ENCODE data around the gene NEUROD1.

NEUROD1 gene

DNA sequence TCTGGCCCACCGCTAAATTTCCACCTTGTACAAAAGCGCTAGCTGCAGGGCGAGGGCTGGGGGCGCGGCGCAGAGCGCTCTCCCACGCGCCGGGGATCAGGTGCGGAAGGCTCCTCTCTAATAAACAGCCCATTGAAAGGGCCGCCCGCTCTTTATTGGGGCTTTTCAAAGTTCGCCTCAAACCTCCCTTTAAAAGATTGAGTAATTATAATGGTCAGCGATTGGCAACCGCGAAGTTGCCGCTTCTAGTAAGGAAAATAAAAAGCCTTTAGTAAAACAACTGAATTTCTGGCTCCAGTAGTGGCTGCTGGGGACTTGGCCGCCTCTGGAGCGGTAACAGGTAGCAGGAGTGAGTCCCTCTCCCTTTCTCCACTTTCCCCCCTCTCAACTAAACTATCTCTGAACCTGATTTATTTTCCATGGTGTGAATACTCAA lies 755 bp downstream of the NEUROD1 start:
- DNase-seq, result no peak

DNA sequence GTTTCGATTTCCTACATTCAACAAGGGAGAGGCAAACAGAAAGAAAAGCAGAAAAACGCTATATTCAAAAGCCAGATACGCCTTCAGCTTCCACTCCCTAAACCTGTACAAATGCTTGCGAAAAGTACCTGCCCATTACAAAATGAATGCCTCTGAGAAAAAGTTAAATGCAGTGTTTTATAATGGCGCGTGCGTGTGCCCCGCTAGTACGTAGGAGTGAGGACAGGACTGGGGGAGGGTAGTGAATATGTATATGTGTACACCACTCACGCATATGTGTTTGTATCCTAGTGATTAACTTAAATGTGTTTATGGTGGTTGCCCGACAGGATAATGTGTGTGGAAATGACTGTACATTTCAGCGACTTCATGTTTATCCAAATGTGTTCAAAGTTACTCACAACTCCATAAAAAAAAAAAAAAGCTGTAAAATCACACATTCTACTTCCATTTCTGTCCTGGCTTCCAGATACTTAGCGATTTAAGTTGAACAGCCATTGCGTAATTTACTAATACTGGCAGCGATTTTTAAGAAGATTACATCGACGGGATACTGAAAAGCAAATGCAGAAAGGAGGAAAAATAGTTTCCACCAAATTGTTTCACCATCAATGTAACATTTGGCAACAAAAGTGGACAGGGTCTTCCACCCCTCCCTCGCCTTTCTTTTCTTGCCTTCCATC lies 1.3 kb downstream of the NEUROD1 start:
- DNase-seq, result no peak

DNA sequence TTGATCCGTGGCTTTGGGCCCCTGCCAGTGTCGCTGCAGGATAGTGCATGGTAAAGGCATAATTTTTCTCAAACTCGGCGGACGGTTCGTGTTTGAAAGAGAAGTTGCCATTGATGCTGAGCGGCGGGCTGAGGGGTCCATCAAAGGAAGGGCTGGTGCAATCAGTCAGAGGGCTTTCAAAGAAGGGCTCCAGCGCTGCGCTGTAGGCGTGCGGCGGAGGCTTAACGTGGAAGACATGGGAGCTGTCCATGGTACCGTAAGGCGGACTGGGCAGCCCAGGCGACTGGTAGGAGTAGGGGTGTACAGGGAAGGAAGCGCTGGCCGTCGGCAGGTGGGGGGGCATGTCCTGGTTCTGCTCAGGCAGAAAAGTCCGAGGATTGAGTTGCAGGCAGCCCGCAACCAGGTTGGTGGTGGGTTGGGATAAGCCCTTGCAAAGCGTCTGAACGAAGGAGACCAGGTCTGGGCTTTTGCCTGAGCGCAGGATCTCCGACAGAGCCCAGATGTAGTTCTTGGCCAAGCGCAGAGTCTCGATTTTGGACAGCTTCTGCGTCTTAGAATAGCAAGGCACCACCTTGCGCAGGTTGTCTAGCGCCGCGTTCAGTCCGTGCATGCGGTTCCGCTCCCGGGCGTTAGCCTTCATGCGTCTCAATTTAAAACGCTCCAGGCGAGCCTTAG lies 2.3 kb downstream of the NEUROD1 start:
- DNase-seq, result no peak

DNA sequence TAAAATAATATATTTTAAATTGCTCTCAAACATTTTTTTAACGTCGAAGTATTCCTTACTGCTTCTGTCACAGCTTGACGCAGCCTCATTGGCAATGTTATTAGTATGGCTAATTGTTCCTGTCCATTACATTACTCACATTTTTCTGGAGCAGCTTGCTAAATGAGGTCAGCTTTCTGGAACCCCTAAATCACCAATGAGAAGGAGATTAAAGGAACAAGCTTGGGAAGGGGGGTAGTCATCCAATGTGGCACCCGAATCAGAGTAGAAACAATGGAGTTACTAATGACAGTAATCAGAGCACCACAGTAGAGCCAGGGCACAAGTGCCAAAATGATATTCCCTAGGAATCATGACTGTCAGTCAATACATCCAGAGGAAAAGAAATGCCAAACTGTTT lies 5.1 kb downstream of the NEUROD1 start:
- no peak for DNase-seq

DNA sequence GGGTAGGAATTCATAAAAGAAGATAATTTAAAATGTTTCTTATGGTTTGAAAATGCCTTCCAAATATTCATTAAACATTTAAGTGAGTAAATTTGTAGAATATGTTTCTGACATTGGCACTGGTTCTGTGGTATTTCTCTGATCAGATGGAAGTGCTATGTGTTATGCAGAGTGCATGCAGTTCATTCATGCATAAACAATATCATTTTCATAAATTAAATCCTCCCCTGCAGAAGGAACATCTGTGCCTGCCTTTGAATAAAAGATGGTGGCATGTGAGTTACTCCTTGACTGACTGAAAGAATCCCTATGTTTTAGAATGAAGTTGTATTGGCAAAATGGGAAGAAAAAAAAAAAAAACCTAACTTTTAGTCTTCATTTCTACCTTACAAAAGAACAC lies 5.9 kb downstream of the NEUROD1 start:
- no peak for DNase-seq

DNA sequence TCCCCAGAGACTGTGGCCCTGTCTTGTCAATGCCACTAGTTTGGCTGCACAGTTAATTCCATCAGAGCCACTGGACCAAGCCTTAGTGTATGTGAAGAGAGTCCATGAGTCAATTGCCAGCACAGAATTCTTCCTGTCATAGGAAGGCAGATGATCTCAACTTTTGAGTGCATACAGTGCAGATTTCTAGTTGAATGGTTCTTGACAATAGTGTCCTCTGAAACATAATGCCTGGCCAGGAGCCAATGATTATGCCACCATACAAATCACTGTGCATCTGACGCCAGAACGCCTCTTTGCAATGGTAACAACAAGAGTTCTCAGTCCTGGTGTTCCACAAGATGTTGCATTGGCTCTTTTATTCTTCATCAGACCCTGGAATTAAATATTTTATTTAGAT lies 7.1 kb downstream of the NEUROD1 start:
- DNase-seq, result peak; percentile 27

DNA sequence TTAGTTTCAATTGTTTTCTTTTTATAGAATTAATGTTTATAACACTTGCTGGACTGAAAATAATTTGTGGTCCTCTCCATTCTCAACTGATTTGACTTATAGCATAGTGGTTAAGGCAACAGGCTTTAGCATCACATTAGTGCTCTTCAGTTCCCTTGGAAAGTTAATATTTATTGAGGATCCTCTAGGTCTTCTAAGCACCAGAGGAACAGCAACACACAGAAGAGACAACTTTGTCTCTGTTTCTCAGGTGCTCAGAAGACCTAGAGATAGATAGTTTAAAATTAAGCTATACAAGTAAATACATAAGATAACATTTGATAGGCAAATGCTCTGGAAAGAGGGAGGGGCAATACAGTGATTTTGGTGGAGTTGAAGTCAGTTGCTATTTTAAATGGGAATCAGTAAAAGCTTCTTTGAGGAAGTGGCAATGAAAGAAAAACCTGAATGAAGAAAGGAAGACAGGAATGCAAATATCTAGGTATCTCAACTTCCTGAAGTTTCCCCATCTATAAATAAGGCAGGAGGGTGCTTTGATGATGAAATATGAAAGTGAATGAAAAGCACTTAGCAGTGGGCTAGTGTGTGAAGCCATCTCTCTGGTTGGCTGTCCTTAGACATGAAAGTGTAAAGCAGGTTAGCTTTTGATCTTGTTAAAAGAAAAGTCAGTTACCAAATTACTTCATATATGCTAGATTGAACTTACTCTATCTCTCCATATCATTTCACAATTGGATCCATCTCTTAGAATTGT lies 7.9 kb downstream of the NEUROD1 start:
- DNase-seq, result no peak

DNA sequence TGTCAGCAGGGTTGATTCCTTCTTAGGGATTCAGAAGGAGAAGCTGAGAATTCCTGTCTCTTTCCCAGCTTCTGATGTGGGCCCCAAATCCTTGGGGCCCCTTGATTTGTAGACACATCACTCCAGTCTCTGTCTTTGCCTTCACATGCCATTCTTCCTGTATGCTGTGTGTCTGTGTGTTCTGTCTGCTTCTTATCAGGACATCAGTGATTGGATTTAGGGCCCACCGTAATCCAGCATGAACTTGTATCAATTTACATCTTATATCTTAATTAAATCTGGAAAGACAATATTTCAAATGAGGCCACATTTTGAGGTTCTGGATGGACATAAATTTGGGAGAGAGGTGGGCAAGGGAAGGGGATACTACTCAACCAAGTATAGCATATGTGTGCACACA lies 9.7 kb downstream of the NEUROD1 start:
- no peak for DNase-seq

DNA sequence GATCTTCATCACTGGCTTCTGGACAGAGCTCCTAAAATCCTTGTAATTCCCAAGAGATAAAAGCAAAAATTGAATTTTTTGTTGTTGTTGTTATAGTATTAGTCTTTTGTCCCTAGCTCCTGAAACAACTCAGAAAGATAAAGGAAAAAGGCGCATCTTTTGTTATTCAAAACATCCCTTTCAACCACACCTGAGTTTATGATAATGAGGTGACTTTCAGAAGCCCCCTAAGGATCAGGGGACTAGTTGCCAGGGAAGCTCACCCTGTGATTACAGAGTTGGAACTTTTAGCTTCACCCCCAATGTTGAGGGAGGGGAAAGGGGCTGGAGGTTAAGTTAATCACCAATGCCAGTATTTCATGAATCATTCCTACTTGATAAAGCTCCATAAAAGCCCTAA lies 13.1 kb downstream of the NEUROD1 start:
- DNase-seq, result no peak

DNA sequence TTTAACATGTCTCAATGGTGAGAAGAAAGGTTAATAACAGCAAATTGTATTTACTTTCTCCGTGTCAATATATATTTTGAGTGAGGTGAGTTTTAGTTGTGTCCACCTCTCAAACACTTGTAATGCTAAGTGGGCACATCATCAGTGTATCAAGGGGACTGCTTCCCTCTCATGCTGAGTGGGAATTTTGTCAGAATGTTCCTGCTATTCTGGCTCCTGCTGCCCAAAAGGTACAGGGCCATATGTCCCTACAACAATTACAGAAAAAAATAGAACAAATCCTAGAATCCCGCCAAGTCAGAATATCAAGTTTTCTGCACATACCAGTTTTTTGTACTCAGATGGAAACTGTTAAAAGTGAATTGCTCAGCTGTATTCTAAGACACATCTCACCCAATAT lies 18.0 kb downstream of the NEUROD1 start:
- no peak for DNase-seq

DNA sequence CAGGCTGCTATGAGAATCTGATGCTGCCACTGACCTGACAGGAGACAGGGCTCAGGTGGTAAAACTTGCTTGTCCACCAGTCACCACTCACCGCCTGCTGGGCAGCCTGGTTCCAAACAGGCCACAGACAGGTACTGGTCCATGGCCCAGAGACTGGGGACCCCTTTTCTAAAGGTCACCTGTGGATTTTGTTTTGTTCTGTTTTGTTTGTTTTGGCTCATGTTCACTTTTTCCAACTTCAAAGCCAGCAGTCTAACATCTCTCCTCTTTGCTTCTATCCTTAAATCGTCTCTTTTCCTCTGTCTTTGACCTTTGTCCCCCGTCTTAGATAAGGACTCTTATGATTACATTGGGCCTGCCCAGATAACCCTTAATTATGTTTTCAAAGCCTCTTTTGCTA lies 20.1 kb downstream of the NEUROD1 start:
- peak; percentile 26 for DNase-seq

DNA sequence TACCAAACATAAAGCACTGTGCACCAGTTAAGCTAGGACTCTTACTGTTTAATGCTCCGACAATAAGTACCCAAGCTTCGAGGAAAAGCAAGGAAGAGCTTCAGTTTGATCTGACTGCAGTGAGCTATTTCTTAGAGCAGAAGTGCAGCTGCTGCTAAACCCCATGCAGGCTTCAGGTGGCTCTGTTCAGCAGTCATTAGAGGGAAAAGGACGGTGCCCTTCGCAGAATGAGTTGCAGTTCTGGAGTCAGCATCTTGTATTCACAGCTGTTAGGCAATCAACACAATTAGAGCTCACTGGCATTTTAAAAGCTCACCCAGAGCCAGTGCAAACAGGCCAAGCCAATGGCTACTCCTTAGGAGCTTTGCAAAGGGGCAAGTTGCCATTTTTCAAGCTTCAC lies 21.9 kb downstream of the NEUROD1 start:
- DNase-seq, result peak; percentile 73

DNA sequence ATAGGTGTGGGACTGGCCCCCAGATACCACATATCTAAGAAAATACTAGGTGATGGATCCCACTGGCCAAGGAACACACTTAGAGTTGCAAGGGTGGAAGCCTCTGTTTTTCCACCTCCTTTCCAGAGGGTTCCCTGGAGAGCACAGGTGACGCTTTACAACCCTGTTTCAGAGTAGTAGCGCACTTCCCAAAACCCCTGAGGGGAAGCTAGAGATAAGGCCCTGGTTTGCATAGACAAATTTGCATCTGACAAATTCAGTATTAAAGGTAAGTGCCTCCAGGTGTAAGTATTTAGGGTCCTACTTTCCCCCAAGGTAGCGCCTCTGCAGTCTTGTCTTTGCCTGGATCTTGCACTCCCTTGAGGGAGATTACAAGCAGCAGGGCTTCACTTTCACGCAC lies 22.9 kb downstream of the NEUROD1 start:
- DNase-seq, result no peak

DNA sequence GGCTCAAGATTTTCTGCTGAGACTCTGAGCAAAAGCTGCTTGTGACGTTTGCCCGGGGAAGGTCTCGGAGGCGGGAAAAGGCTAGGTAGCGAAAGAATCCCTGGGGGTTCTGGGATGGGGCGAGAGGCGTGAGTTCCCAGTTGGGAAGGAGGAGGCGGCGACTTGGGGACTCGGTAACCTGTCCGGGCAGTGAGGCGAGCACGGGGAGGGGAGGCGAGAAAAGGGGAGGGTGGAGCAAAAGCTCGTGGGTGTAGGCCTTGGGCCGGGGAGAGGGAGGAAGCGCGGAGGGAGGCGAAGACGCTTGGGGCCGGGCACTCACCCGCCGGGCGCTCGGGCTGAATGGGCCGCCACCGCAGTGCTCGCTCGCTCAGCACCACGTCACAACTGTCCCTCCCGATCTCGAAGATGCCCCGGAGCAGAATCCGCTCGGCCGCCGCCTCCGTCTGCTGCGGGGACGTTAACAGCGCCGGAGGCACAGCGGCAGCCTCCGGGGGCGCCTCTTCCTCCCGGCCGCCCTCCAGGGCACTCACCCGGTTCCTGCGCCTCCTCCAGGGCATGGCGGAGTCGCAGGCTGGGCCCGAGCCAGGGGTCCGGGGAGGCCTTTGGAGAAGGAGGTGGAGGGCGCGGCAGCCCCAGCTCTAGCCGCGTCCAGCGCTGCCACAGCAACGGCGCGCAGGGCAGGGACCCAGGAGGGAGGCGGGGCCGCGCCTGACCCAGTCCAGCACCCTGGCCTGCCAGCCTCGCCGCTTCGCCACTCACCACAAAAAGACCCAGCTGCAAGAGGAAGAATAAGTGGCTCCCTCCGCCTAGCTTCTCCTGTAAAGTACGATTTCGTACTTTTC lies 23.6 kb downstream of the NEUROD1 start, which contains the start of gene CERKL:
TSS of gene CERKL (minus strand) at position 656 of the 842 bp plus-strand sequence. CDS start at position 557, 99 bp downstream.
- DNase-seq, result no peak

DNA sequence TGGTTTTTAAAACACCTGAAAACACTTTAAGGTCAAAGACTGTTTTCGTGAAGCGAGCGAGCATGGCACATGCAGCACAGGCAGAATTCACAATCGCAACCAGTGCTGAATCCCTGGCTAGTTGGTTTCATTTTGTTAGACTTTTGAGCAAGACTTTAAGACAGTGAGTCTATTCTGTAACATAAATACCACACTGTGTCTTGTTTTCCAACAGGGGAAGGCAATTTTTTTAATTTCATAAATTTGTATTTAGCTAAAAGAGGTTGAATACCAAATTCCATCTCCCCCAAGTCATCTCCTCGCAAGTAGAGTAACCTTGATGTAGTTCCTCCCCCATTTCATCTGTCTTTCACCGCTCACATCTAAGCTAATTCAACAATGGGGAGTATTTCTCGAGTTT lies 24.8 kb downstream of the NEUROD1 start:
- DNase-seq, result no peak

DNA sequence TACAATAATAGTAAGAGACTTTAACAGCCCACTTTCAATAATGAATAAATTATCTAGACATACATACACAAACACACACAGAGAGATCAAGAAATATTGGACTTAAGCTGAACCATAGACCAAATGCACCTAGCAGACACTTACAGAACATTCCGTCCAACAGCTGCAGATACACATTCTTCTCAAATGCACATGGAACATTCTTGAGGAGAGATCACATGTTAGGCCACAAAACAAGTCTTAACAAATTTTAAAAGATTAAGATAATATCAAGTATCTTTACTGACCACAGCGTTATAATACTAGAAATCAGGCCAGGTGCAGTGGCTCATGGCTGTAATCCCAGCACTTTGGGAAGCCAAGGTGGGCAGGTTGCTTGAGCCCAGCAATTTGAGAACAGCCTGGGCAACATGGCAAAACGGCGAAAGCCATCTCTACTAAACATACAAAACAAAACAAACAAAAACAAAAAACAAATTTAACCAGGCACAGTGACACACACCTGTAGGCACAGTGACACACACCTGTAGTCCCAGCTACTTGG lies 30.8 kb downstream of the NEUROD1 start:
- DNase-seq, result no peak

DNA sequence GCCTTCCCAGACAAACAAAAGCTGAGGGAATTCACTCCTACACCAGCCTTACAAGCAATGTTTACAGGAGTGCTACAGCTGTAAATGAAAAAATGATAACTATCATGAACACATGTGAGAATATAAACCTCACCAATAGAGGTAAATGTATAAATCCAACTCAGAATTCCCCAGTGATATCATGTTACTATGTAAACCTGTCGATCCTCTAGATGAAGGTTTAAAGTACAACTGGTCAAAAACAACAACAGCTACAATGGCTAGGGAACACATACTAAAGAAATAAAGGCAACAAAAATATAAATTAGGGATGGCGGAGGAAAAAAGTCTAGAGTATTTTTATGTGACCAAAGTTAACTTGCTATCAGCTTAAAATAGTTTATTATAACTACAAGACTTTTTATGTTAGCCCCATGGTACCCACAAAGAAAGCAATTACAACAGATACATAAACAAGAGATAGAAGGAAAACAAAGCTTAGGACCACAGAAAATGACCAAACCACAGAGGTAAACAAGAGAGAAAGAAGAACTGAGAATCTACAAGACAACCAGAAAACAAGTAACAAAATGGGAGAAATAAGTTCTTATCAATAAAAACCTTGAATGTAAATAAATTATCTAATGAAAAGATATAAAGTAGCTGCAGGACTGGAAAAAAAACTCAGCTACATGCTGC lies 31.7 kb downstream of the NEUROD1 start:
- no peak for DNase-seq

DNA sequence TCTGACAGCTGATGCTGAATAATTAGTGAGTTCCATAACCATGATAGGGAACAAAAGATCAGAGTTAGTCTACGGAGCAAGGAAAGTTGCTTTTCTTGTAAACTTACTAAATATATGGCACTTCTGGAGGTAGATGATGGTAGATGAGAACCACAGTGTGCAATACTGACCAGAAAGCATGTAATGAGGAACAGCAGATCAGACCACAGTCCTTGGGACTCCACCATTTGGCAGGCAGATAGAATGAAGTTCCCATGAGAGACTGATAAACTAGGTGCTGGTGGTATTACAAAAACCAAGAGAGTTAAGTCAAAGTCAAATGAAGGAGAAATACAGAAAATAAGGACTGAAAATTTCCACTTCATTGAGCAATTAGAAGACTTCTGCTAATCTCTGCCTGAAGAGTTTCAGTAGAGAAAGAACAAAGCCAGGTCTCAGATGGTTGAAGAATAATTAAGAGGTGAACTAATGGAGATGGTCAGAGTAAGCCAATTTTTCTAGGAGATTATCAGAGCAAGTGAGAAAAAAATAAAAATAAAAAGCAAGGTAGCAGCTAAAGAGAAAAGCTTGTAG lies 33.8 kb downstream of the NEUROD1 start:
- no peak for DNase-seq

DNA sequence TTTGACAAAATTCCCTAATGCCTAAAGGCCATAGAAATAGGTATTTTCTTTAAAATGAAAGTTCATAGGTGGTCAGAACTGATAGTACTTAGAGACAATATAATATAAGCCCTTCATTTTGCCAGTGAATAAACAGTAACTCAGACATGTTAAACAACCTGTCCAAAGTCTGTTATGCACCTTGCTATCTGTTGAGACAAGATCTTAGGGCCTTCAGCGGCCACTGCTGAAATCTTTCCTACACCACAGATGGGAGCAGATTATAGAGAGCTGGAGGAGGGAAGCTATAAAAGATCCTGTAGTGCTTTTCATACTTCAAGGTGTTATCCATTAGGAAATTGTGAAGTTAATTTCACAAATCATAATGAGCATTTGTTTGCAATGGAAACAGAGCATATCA lies 37.2 kb downstream of the NEUROD1 start:
- DNase-seq, result no peak

DNA sequence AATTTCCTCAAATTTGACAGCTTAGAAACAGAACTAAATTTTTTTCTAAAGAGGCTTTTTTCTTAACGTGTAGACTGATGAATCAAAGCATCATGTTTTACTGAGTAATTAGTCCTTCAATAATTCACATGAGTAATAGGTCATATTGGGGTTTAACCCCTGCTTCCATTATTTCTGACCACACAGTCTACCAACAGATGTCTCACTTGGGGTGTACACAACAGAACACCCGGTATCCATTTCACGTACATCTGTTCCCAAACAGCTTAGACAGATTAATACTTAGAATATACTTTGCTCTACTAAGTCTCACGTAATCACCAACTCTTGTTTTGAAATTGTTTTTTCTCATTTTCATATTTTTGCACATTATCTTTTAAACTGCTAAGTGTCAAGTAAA lies 38.2 kb downstream of the NEUROD1 start:
- DNase-seq, result no peak

DNA sequence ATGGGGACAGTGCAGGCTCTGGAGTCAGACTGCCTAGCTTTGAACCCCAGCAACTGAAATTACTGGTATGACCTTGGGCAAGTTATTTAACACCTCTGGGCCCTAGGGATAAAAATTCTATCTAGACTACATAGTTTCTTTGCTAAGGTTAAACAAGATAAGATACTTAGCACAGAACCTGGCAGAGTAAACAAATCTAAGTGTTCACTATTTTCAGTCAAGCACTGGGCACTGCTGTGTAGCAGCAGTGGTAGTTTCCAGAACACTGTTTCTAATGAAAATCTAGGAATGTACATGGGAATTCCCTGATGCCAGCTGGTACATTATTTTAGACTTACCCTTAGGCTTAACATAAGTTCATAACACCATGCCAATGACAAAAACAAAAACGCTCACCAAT lies 40.6 kb downstream of the NEUROD1 start:
- no peak for DNase-seq

Measured in NCI-H1092 treated with DMSO at 0.1 percent for 48 hours (cell line).